Activated effector memory CD4-positive, alpha-beta T cell treated with anti-CD3 and anti-CD28 coated beads, Interleukin-2, amount 50 U/mL, for 16 hours (primary cell): ENCODE results near the gene RFX4.

Experiments used
- DNase-seq: peaks from one replicate; pipeline ENCODE4 v3.0.0-alpha.2; 2020

The RFX4 gene

DNA sequence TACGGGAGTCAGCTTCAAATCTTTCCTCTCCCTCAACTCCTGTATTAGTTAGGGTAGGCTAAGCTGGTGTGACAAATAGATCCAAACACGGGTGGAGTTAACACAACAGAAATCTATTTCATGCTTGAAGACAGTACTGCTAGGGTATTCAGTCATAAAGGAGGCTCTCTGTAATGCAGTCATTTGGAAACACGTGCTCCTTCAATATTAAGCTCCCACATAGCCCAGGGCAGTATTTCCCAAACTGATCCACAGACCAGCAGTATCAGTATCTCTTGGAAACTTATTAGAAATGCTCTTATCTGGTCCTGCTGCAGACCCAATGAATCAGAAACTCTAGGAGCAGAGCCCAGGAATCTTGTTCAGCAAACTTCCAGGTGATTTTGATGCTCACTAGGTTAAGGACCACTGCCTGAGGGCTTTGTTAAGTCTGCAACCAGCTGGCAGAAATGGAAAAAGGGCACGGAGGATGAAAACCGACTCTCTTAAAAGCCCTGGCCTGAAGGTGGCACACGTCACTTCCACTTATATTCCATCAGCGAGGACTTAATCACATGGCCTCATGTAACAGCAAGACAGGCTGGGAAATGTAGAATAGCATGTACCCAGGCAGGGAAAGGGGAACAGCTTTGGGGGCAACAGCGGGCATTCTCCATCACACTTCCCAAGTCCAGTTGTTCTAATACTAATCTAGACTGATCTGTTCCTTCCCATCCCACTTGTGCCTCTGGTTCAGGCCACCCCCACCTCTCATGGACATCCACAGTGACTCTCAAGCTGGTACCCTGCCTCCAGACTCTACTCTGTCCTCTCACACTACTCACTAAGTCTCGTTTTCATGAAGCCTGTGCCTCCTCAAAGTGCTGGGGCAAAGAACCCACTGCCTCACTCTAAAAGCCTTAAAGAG lies 153.5 kb downstream of the RFX4 start:
- no peak for DNase-seq

DNA sequence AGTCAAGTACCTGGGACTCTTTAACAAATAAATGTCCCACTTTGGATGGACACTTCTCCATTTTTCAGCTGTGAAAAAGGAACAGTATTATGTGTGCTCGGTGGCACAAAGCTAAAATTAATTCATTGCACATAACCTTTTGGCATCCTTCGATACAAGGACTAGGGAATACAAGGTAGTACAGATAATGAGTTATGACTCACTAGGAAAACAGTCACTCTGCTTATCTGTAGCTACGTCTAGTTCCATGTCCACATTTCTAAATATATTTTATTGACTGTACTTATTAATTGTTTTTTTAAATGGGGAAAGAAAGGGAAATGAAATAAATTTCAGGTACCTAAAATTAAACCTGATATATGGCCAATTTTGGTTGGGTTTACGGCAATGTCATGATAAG lies 156.5 kb downstream of the RFX4 start:
- DNase-seq: no peak

DNA sequence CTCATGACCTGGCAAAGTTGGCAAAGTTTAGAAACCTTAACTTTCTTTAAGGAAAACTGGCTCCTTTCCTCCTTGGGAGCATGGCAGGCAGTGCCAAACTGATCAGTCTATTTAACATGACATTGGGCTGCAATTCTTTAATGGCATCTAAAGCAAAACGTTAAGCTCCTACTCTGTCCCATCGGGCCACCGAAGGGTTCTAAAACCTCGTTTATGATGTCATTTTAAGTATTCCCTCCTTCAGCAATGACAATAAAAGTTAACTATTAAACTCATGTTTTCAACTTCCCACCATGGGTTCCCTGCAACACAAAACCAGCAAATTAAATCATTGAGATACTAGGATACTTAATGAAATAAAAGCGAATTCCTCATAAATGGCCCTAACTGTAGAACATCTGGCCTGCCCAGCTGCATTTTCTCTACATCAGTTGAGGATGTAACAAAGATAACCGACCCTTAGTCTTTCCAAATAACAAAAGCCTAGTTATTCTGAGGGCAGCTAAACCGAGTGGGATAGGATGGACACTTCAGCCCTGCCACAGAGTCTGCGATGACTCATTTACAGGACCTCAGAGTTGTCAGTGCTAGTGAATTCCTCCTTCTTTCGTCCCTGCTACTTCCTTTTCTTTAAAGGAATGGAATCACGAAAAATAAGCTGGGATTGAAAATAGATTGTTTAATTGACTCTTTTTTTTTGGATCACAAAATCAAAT lies 157.2 kb downstream of the RFX4 start:
- no peak for DNase-seq

DNA sequence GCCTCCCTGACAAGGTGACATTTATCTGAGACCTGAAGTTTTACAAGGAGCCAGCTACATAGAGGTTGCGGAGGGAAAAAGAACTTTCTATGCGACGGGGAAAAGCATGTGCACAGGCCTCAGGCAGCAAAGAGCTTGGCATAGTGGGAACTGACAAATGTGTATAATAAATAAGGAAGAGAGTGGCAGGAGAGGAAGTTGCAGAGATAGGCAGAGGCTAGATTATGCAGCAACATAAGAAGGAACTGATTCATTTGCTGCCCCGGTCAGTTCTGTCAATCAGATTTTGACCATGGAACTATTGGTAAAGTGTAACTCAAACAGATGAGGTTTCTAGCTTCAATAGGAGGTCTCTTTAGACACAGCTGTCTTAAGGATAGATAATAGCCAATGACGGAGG lies 158.0 kb downstream of the RFX4 start:
- no peak for DNase-seq

DNA sequence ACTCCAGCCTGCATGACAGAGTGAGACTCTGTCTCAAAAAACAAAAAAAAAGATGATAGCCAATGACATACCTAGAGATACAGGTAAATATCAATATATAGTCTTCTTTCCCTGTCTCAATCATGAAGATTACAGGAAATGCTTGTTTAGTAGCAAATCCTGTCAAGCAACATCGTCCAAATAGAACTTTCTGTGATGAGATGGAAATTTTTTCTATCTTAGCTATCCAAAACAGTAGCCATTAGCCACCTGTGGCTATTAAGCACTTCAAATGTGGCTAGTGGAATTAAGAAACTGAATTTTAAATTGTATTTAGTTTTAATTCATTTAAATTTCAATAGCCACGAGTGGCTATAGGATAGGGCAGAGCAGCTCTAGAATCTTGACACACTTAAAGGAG lies 158.4 kb downstream of the RFX4 start:
- no peak for DNase-seq

DNA sequence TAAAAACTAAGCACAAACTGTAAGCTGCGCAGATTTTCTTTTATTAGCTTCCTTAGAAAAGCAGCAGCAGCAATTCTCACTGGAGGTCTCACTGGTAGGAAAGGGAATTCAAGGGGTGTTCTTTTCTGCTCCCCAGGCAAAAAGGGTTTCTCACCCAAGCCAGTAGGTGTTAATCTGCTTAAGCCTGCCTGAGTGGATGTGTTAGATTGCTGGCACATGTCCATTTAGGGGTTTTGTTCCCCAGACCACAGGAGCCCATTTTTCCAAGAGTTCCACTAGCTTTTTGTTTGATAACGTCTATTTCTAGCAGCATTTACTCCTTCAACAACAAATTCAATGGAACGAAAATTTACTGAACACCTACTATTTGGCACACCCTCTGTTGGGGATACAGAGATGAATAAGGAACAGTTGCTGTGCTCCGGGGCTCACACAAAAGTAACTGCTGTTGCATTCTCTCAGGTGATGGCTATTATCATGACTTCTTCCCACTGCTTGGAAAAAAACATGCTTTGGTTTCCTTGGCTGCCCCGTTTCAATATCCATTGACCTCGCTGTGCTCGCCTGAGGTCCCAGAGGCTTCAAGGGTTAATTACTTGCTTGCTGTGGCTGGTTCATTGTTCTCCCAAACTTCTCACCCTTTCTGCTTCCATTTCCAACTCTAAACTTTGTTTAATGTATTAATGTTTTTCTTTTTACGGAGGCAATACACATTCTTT lies 160.6 kb downstream of the RFX4 start:
- DNase-seq: no peak

DNA sequence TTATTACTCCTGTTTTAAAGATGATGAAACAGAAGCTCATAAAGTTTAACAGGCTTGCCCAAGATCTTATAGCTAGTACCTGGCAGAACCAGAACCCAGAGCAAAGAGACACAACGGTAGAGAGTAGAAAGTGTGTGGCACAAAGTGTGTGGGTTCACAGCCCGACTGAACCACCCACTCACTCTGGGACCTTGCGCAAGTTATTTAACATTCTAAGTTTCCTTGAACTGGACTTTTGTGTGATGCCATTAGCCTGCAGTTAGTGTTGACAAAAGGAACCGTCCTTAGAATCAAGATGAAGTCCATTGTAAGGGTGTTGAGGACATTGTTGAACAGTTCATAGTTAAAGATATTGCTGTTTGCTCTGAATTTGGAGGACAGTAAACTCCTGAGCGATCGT lies 161.8 kb downstream of the RFX4 start:
- no peak for DNase-seq

DNA sequence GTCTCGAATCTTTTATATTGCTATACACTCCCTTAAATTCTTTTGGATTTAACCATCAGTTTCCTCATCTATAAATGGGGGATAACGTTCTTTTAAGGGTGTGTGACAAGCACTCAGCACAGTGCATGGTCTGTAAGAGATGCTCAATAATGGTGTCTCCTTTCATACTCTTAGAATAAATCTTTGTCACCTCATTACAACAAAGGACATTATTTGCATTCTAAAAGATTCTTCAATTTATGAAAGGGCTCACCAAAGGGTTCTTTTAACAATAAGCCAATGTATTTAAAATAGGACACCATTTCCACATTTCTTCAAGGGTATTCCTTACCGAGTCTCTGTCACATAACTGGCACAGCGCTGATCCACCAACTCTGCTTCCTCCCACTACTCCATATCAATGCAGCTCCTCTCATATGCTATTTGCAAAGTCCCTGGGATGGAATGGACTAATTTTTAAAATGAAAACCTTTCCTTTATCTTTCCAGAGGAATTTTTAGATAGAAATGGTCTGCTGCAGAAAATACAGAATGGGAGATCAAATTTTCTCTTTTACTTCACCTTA lies 162.5 kb downstream of the RFX4 start:
- DNase-seq: no peak

DNA sequence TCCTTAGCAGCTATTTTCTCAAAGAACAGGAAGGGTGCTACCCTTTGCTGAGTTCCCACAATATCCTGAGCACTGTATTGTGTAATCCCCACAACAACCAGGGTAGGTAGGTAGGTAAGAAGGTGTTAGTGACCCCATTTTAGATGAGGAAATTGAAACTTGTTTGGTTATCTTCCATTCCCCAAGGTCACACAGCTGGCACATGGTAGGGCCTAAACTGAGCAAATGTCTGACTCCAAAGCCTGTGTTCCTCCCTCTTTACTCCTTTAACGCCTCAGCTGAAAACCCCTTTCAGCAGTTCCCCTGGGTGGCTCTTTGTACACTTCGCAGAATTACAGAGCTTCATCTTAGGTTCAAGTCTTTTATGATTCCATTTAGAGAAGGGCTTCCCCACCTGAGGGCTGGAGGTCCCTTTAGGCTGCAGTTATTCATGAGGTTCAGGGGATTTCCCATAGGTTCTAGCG lies 165.2 kb downstream of the RFX4 start:
- DNase-seq: no peak

DNA sequence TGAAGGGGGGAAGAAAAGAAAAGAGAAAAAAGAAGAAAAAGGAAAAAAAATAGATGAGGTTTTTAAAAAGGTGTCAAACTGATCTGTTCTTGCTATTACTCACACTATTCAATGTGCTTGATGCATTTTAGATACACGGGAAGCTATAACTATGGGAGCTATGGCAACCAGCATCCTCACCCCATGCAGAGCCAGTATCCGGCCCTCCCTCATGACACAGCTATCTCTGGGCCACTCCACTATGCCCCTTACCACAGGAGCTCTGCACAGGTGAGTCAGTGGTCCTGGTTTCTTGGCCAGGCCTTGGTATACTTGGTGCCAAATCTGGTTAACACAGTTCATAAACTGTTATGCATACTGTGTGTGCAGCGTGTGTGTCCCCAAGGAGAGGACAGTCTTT lies 167.7 kb downstream of the RFX4 start:
- DNase-seq: no peak

DNA sequence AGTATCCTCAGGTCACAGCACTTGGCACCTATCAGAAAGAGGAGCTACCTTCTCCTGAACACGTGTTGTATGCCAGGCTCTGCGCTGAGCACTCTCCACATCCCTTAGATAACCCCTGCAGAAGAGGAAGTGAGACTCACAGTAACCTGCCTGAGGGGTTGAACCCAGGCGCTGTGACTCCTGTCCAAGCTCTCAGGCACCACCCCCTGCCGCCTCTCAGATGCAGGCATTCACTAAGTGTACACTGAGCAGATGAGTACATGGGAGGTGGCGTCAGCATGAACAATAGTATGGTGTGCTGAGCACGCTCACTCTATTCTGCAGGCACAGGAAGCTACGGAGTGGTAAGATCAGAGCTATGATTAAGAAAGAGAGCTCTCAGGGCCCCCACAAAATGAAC lies 170.7 kb downstream of the RFX4 start:
- DNase-seq: peak; percentile 84

DNA sequence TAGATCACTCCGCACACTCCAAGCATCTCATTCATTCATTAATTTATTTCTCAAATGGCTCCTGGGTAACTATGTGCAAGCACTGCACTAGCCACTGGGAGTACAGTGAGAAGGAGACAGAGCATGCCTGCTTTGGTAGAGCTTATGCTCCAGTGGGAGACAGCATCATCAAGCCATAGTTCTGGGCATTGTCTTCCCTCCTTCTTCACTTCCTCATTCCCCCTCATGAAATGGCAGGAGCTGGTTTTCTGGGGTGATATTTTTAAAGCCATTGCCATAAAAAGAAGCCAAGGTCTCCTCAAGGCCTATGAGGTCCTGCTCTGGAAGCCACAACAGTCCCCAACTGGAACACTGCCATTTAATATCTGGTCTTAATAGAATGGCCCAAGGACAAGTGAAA lies 171.5 kb downstream of the RFX4 start:
- no peak for DNase-seq

DNA sequence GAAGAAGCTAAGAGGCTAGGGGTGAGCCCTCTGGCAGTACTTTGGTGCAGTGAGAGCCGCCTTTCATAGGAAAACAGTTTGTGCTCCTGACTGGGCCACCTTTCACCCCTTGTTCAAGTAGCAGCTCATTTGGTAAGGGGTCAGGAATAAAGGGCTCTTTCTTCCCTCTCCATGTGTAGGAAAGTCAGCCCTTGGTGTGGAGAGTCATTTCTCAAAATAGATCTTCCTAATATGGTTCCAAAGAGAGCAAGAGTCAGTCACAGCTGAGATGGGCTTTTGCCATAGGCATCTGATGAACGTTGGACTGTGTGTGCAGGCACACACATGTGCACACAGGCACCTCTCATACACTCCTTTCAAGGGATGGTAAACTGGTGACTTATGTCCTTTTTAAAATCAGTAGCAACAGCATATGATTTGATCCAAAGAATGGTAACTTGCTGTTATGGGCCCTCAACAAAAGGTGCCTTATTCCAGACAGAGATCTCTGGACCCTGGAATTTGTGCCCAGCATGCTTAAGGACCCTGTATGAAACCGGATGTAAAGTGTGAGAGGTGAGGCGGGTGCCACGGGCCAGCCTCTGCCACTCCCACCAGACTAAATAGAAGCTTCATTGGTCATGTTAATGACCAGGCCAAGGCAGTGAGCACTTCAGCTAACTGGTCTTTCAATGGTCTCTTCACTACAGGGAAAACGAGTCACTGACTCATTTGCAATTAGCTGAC lies 175.0 kb downstream of the RFX4 start:
- DNase-seq: no peak

DNA sequence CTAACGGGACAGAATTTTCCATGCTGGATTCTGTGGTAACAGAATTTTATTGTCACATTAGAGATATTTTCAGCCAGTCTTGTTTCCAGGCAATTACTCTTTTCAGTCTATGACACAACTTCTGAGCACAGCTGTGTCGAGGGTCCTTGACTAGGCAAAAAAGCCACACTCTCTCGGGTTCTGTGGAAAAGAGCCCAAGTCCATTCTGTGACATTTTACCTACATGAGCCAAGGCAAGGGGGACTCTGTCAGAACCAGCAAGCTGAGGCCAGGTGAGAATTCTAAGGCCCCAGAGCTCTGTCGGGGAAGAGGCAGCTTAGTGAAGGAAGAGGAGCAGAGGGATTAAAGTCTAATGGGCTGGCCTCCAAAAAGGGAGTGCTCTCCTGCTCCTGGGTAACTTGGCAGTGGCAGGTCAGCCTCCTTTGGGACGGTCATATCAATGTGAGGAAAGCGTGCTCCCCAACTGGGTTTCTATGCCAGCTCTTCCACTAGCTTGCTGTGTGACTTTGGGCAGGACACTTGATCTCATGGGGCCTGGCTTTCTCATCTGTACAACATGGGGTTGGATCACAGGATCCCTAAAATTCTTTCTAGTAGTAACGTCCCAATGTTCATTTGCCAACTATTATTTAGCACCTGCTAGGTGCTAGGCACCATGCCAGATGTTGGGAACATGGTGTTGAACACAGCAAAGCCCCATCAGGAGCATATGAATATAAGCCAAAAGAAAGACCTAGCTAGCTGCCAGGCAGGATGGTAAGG lies 175.7 kb downstream of the RFX4 start:
- DNase-seq: no peak

DNA sequence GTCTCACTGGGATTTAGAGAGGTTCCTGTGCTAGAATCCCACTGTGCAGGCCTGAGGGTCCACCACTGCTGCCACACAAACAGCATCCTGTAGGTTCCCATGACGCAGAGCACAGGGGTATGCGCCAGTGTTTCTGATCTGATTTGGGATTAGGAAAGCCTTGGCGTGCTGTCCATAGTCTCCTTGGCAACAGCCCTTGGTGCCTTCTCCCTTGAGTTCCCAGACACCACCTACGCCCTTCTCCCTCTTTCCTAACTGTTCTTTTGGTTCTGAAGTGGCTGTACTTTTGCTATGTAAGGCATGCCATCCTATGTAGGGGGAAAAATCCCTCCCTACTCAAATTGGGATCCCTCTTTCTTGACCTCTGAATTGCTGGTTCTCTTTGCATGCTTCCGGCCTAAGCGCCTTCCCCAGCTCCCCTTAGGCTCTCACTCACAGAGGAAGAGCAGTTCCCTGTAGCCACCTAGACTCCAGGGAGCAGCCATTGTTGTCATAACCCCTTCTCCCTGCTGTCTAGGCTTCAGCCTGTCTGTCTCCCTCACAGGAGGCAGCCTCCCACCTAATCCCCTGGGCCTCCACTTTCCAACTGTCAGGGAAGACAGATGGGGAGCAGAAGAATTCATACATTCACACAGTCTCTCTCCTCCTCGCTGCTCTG lies 176.9 kb downstream of the RFX4 start:
- no peak for DNase-seq

DNA sequence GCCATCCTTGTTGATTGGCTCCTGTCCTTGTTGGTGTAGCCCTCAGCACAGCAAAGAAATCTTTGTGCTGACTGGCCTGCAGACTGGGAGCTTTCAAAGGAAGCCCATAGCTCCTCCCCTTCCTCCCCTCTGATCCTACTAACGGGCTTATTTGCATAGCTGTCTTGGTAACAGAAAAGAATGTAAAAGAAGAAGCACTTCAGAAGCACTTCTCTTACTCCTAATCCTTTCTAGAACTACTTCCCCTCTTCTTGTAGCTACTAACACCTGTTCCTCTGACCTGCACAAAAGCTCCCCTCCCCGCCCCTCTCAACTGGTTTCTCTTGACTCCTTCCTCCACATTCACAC lies 177.4 kb downstream of the RFX4 start:
- DNase-seq: peak; percentile 69

DNA sequence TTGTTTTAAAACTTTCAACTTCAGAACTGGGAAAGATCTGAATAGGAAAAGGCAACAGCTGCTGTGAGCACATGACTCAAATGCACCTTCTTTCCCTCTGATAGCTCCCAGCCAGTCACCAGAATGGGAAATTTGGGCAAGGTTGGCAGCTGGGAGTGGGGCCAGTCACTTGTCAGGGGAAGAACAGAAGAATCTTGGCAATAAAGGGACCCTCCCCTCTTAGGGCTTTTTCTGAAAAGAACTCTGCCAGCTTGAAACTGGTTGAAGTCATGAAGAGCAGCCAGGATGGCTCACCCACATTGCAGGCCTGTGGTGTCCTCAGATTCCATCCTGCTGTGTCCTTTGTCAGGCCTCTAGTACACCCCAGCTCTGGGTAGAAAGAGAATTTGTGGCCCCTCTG lies 181.4 kb downstream of the RFX4 start:
- no peak for DNase-seq

DNA sequence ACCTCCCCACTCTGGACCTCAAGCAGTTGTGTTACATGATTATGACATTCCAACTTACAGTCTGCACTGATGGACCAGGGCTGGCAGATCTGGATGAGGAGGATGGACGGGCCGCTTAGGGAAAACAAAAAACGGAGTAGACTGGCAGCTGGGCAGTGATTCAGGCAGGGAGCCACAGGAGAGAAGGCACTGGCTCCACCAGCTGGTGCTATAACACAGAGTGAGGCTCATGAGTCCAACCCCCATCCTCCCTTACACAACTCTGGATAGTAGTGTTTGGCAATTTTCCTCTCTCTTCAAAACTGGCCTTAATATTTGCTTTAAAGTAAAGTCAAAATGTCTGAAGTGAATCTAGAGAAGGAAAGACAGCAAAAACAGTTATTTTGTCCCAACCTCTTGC lies 181.9 kb downstream of the RFX4 start:
- DNase-seq: no peak

DNA sequence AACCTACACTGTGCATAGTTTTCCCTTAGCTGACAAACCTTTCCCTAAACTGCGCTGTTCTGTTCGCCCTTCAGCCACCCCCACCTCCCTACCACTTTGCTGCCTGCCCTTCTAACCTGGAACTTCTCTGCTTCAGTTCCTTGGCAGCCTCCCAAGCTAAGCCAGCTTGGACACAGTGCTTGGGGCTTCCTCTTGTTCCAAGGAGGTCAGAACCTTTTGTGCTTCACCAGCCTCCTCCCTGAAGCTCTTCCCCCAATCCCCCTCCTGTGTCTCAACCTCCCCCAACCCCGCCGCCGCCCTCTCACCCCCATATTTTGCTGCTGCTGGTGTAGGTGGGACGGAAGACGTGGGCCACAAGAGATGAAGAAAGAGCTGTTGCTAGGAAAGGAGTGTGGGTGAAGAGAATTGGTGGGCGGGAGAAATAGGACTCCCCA lies 183.6 kb downstream of the RFX4 start:
- no peak for DNase-seq

DNA sequence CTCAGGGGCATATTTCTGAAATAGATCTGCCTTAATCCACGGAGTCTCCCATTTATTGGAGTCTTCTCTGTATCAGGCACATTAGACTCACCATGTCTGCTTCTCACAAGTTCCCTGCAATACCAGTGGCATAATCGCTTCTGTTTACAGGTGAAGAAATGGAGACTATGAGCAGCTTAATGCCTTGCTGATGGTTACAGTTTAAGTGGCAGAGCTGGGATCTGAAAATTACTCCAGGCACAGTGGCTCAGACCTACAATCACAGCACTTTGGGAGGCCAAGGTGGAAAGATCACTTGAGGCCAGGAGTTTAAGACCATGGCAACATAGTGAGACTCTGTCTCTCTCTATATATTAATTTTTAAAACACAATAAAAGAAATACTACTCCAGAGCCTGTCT lies 184.4 kb downstream of the RFX4 start:
- DNase-seq: no peak
